Urothelium cell line (cell line): ENCODE data around the gene PREB.

Experiments
- DNase-seq: peaks from one replicate; pipeline ENCODE4 v3.0.0; 2011; ENCODE audit warnings: low spot score, mixed read lengths
- FAIRE-seq: peaks from 2 replicates; lab custom pipeline; 2011; peaks lifted over from hg19 to GRCh38; lab: Jason Lieb, UNC

PREB gene

GRCh38 chr2:27083410-27084296, 50.8 kb downstream of the PREB start:
- FAIRE-seq, result no peak
- no peak for DNase-seq

- no peak for FAIRE-seq
- no peak for DNase-seq
Observed at GRCh38 chr2:27082773-27083409, 51.5 kb downstream of the PREB start.

- no peak for DNase-seq
- no peak for FAIRE-seq
Observed at GRCh38 chr2:27081984-27082772, 52.3 kb downstream of the PREB start.
